Measurements from ENCODE around the gene FLOT2. TPM values are rescaled to one million over a fixed set of nuclear protein-coding genes. Genes with fewer than 3 reads are reported as not detected.
A peak's percentile ranks its signal among the peaks of the same experiment; 100 is the strongest.

FLOT2 gene
- total RNA-seq, 2 experiments from 2014 or later: 79.7 to 85.1 TPM

- no peak for TF ChIP-seq CTCF (IDR thresholded peaks at IDR 0.05)
- Histone ChIP-seq H3K9me3 (ENCODE audit: control insufficient read depth in 1 of 2, insufficient read depth in 1 of 2, low read length in 2 of 2) (no peaks in the 10 kb centered on the region), H3K4me3 (ENCODE audit: low read length) (no peak overlapping the region), H3K27ac (ENCODE audit: low read depth in 1 of 2, low read length in 2 of 2) (no peak overlapping the region), H3K36me3 (ENCODE audit: insufficient read depth, low read length) (peaks cover 33% of the 10 kb centered on the region), H3K4me1 (ENCODE audit: insufficient read depth, low read length) (peaks cover 67% of the 10 kb centered on the region), H3K27me3 (ENCODE audit: control insufficient read depth in 1 of 2, insufficient read depth in 2 of 2, low read length in 2 of 2) (no peaks in the 10 kb centered on the region)
- DNase-seq (no peak), ATAC-seq (ENCODE audit: poor library complexity) (no peak)
- CTCF ChIA-PET: no interaction called here
- intact Hi-C loops (cut with DNase I, micrococcal nuclease): no loop called here
- Mint-ChIP-seq H3K36me3 (ENCODE audit: low read depth) (peaks cover 78% of the 10 kb centered on the region), H3K4me3 (no peak overlapping the region), H3K9me3 (no peaks in the 10 kb centered on the region), H3K27ac (no peak overlapping the region), H3K27me3 (no peaks in the 10 kb centered on the region), H3K4me1 (ENCODE audit: low read depth) (peaks cover 94% of the 10 kb centered on the region)
- POLR2A ChIA-PET: interaction anchor here (1.0 to 4.6 kb wide), 3 partner anchors 8 to 14 kb away, joined by 3 to 18 read pairs (median 13); partner anchors contain the start of gene PHF12
These were observed 43.7 kb upstream of the FLOT2 start for GRCh38 chr17:28941251-28941650.

- peak overlapping the region; percentile 14 for H3K4me3 Mint-ChIP-seq
These were observed 43.1 kb upstream of the FLOT2 start for GRCh38 chr17:28940675-28941074.

GRCh38 chr17:28940142-28940541, 42.6 kb upstream of the FLOT2 start:
- ATAC-seq (ENCODE audit: poor library complexity) (no peak), DNase-seq (peak in 1 of 14 experiments; percentile 18)
- no peaks in the 10 kb centered on the region for H3K27me3 Mint-ChIP-seq
- peaks cover 76% of the 10 kb centered on the region for H3K36me3 Mint-ChIP-seq (ENCODE audit: low read depth)
- no peak for TF ChIP-seq CTCF (IDR thresholded peaks at IDR 0.05)
- ChIA-PET POLR2A (interaction anchor here (0.6 to 4.6 kb wide), 8 partner anchors 9 to 213 kb away, joined by 3 to 18 read pairs (median 3); partner anchors contain the start of gene PHF12), CTCF (interaction anchor here (0.8 to 1.9 kb wide), 2 partner anchors 10 kb away, joined by 3 to 8 read pairs; no protein-coding TSS in a partner anchor)
- H3K9me3 ChIP-seq (ENCODE audit: control insufficient read depth in 1 of 2, insufficient read depth in 1 of 2, low read length in 2 of 2): no peaks in the 10 kb centered on the region
- intact Hi-C loops (cut with DNase I, micrococcal nuclease): no loop called here
- peaks cover 37% of the 10 kb centered on the region for H3K36me3 ChIP-seq (ENCODE audit: insufficient read depth, low read length)
- H3K27me3 ChIP-seq (ENCODE audit: control insufficient read depth in 1 of 2, insufficient read depth in 2 of 2, low read length in 2 of 2): no peaks in the 10 kb centered on the region
- peaks cover 92% of the 10 kb centered on the region for H3K4me1 Mint-ChIP-seq (ENCODE audit: low read depth)
- no peak overlapping the region for H3K27ac ChIP-seq (ENCODE audit: low read depth in 1 of 2, low read length in 2 of 2)
- no peak overlapping the region for H3K4me3 ChIP-seq (ENCODE audit: low read length)
- peaks cover 61% of the 10 kb centered on the region for H3K4me1 ChIP-seq (ENCODE audit: insufficient read depth, low read length)
- peak overlapping the region; percentile 14 for H3K4me3 Mint-ChIP-seq
- no peaks in the 10 kb centered on the region for H3K9me3 Mint-ChIP-seq
- peak overlapping the region; percentile 58 for H3K27ac Mint-ChIP-seq

More at GRCh38 chr17:28940675-28941074, 43.1 kb upstream of the FLOT2 start:
- ChIA-PET POLR2A (interaction anchor here (0.6 to 4.6 kb wide), 4 partner anchors 9 to 70 kb away, joined by 3 to 18 read pairs (median 8); partner anchors contain the start of gene PHF12), CTCF (no interaction called here)
- DNase-seq: no peak
- no peak for TF ChIP-seq CTCF (IDR thresholded peaks at IDR 0.05)
- H3K36me3 ChIP-seq (ENCODE audit: insufficient read depth, low read length): peaks cover 36% of the 10 kb centered on the region
- no peak for ATAC-seq (ENCODE audit: poor library complexity)
- H3K27me3 ChIP-seq (ENCODE audit: control insufficient read depth in 1 of 2, insufficient read depth in 2 of 2, low read length in 2 of 2): no peaks in the 10 kb centered on the region
- H3K27ac ChIP-seq (ENCODE audit: low read depth in 1 of 2, low read length in 2 of 2): no peak overlapping the region
- no peak overlapping the region for H3K4me3 ChIP-seq (ENCODE audit: low read length)
- intact Hi-C loops (cut with DNase I, micrococcal nuclease): no loop called here
- Mint-ChIP-seq H3K9me3 (no peaks in the 10 kb centered on the region), H3K36me3 (ENCODE audit: low read depth) (peaks cover 78% of the 10 kb centered on the region), H3K27ac (peak overlapping the region; percentile 58), H3K4me1 (ENCODE audit: low read depth) (peaks cover 94% of the 10 kb centered on the region), H3K27me3 (no peaks in the 10 kb centered on the region)
- no peaks in the 10 kb centered on the region for H3K9me3 ChIP-seq (ENCODE audit: control insufficient read depth in 1 of 2, insufficient read depth in 1 of 2, low read length in 2 of 2)
- H3K4me1 ChIP-seq (ENCODE audit: insufficient read depth, low read length): peaks cover 61% of the 10 kb centered on the region

Measured in CD4-positive, alpha-beta T cell (primary cell).